Endothelial cell (in vitro differentiated cells): Measurements from ENCODE around the gene STUB1. TPM values are rescaled to one million over a fixed set of nuclear protein-coding genes. Genes with fewer than 3 reads are reported as not detected.

Experiments
- DNase-seq: peaks from one replicate; pipeline ENCODE4 v3.0.0; 2021; ENCODE audit warnings: low spot score
- H3K27ac Mint-ChIP-seq: one replicate; pipeline ENCODE4 v1.8.0; 2021; ENCODE audit warnings: mixed read lengths, inconsistent platforms; ENCODE audit not compliant: unreplicated experiment
- H3K27me3 Mint-ChIP-seq: one replicate; pipeline ENCODE4 v1.8.0; 2021; ENCODE audit warnings: mild to moderate bottlenecking, moderate library complexity, mixed read lengths, inconsistent platforms; ENCODE audit not compliant: unreplicated experiment
- H3K36me3 Mint-ChIP-seq: one replicate; pipeline ENCODE4 v1.8.0; 2021; ENCODE audit warnings: mild to moderate bottlenecking, low read depth, mixed read lengths, inconsistent platforms; ENCODE audit not compliant: unreplicated experiment
- H3K4me1 Mint-ChIP-seq: one replicate; pipeline ENCODE4 v1.8.0; 2021; ENCODE audit warnings: mild to moderate bottlenecking, mixed read lengths, inconsistent platforms; ENCODE audit not compliant: unreplicated experiment
- H3K4me3 Mint-ChIP-seq: one replicate; pipeline ENCODE4 v1.8.0; 2021; ENCODE audit warnings: mild to moderate bottlenecking, mixed read lengths, inconsistent platforms; ENCODE audit not compliant: unreplicated experiment
- H3K9me3 Mint-ChIP-seq: one replicate; pipeline ENCODE4 v1.8.0; 2021; ENCODE audit warnings: mixed read lengths, inconsistent platforms; ENCODE audit not compliant: unreplicated experiment
- CTCF ChIP-seq: fragments of 200-600 bp; sonication (generic); IDR thresholded peaks from one replicate; pipeline ENCODE4 v1.5.0; 2021; ENCODE audit warnings: antibody characterized with exemption; ENCODE audit not compliant: unreplicated experiment
- total RNA-seq: library from RNA; stranded (reverse); fragmentation: NEBNext Ultra II Directional; extraction: Animal tissue kit (Norgen Biotek cat#: 25700); gene quantifications from one replicate; pipeline ENCODE4 v1.2.1, GENCODE V29; 2021; ENCODE audit not compliant: unreplicated experiment

Gene STUB1
- total RNA-seq, 1 donor from 2014 or later = 93.7 TPM

GRCh38 chr16:677316-678190 is 2.7 kb upstream of the STUB1 start:
- no peak for DNase-seq
- no peaks in the 10 kb centered on the region for H3K9me3 Mint-ChIP-seq
- TF ChIP-seq CTCF = no peak
- H3K27ac Mint-ChIP-seq = no peak overlapping the region
- peaks cover 5% of the 10 kb centered on the region for H3K4me1 Mint-ChIP-seq
- peaks cover 20% of the 10 kb centered on the region for H3K27me3 Mint-ChIP-seq
- peaks cover 3% of the 10 kb centered on the region for H3K36me3 Mint-ChIP-seq
- no peak overlapping the region for H3K4me3 Mint-ChIP-seq

DNA sequence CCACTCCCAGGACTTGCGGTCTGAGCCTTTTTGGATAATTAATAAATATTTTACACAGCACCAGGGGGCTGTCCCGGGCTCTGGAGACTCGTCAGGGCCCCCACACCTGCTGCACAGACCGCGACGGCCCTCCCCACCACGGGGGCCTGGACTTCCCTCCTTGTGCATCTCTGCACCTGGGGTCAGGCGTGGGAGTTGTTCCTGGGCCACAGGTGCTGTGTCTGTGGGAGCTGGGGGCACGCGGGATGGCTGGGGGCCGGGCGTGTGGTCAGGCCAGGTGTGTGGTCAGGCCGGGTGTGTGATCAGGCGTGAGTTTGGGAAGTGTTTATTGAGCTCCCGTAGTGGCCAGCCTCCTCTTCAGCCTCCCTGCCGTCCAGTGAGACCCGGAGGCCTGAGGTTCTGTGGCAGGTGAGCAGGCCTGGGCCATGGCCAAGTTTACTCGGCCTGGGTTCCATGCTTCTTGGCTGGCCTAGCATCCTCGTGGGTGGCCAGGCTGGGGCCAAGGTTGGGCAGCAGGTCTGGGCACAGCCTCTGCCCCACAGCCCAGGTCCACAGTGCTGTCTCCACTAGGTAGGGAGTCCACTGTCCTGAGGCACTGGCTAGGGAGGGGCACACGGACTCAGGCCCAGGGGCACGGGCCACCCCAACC is 1.9 kb upstream of the STUB1 start:
- no peak for DNase-seq
- peaks cover 5% of the 10 kb centered on the region for H3K36me3 Mint-ChIP-seq

GRCh38 chr16:678858-679813 is 1.1 kb upstream of the STUB1 start:
- Mint-ChIP-seq H3K4me3 (peak overlapping the region; percentile 84), H3K4me1 (peaks cover 6% of the 10 kb centered on the region), H3K36me3 (peaks cover 5% of the 10 kb centered on the region), H3K27me3 (peaks cover 20% of the 10 kb centered on the region), H3K9me3 (no peaks in the 10 kb centered on the region), H3K27ac (no peak overlapping the region)
- TF ChIP-seq CTCF = no peak
- peak; percentile 57 for DNase-seq

More for the DNA sequence above, 1.9 kb upstream of the STUB1 start:
- Mint-ChIP-seq H3K27ac (no peak overlapping the region), H3K4me3 (no peak overlapping the region), H3K27me3 (peaks cover 20% of the 10 kb centered on the region), H3K4me1 (peaks cover 6% of the 10 kb centered on the region), H3K9me3 (no peaks in the 10 kb centered on the region)
- no peak for TF ChIP-seq CTCF

- H3K4me1 Mint-ChIP-seq = peaks cover 6% of the 10 kb centered on the region
Observed at GRCh38 chr16:680625-680945, 375 bp downstream of the STUB1 start.

More at GRCh38 chr16:680625-680945, 375 bp downstream of the STUB1 start:
- TF ChIP-seq CTCF = no peak
- DNase-seq = no peak
- Mint-ChIP-seq H3K9me3 (no peaks in the 10 kb centered on the region), H3K36me3 (peaks cover 5% of the 10 kb centered on the region), H3K27ac (no peak overlapping the region), H3K4me3 (peak overlapping the region; percentile 85), H3K27me3 (peaks cover 16% of the 10 kb centered on the region)
